Activated CD8-positive, alpha-beta memory T cell treated with anti-CD3 and anti-CD28 coated beads for 36 hours (primary cell): Measurements from ENCODE around the gene ZNF385D. TPM values are rescaled to one million over a fixed set of nuclear protein-coding genes. Genes with fewer than 3 reads are reported as not detected.

Experiments used
- CTCF ChIA-PET: fragments of 350-600 bp; sonication (Branson Sonifier 250); formaldehyde crosslinking; loops from one replicate; lab custom pipeline; 2021; ENCODE audit warnings: antibody characterized with exemption; lab: Charles Lee
- POLR2A ChIA-PET: fragments of 350-600 bp; sonication (Branson Sonifier 250); formaldehyde crosslinking; loops from one replicate; lab custom pipeline; 2021; ENCODE audit warnings: antibody characterized with exemption; lab: Charles Lee
- total RNA-seq, 2 experiments: library from RNA; stranded (reverse); gene quantifications; one replicate each; pipeline ENCODE4 v1.2.3, GENCODE V29; 2021

ZNF385D gene
- total RNA-seq, 2 experiments from 2014 or later: not detected

DNA sequence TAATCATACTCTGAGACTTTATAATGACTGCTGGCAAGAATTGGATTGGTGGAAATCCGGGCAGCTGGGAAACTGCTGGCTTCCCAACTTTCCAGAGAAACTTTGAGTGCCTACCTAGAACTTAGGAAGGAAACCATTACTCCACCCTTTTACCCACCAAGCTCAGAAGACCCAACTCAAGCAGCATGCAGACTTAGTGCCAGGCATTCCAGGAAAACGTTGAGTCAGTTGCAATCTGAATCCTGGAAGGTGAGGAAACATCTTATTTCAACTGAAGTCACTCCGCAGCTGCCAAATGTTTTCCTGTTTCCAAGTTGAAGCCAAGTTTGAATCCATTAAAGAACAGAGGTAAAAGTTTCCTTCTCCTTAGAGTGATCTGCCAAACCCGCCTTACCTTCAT lies 126.5 kb downstream of the ZNF385D start:
- ChIA-PET CTCF (no interaction called here), POLR2A (no interaction called here)

DNA sequence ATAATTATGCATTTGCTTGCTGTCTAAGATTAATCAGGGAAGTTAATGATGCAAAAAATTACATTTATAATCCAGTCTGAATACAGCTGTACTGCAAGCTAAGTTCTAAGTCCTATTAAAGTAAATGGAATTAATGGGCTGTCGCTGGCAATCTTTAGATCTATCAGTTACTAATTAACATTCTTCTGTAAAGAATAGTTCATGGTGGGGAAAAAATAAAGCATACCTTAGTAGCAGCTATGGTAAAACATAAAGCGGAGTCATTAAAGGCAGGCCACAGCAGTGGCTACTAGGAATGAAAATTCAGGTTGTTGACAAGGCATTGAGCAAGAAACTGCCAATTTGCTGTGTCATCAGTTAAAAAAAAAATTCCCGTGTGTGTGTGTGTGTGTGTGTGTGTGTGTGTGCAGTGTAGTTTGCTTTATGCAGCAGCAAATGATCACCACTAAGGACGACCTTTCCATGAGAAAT lies 129.8 kb downstream of the ZNF385D start:
- POLR2A ChIA-PET: no interaction called here
- CTCF ChIA-PET: no interaction called here

DNA sequence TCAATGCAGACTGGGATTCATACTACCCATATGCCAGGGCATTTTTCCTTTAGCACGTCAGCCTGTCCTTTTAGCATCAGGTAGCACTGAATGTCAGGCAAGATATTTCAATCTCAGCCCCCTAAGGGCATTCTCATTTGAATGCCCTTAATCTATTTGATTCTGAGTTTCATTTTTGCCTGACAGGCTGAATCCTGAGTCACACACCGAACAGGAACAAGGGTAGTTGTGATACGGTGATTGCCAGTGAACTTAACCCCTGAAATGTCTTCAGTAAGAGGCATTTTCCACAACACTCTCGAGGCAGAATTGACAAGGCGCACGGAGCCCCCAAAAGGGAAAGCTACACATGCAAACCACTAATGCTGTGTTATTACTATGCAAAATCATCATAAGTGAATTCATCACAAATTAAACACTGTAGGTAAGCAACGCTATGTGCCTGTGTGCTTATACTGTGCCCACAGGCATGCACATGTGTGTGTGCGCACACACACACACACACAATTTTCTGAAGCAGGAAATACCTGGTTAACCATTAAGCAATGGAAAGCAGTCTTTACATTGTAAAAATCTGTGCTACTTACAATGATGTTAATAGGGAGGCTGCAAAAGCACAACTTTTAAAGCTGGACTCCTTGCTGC lies 130.4 kb downstream of the ZNF385D start:
- CTCF ChIA-PET: no interaction called here
- POLR2A ChIA-PET: no interaction called here

DNA sequence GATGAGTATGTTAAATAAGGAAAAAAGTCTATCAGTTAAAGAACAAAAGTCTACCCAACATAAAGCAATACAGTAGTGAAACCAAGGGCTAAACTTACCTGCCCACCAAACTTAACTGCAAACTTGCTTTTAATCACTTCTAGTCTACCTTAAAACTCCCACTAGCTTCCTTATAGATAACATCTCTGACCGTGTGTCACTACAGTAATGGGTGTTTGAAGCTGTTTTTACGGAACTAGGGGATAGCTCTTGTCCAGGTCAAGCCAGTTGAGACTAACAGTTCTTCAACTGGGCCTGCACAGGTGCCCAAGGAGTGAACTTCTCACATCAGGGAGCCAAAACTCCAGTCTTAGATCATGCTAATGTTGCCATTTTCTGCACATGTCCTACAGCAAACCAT lies 132.3 kb downstream of the ZNF385D start:
- POLR2A ChIA-PET: no interaction called here
- CTCF ChIA-PET: no interaction called here

DNA sequence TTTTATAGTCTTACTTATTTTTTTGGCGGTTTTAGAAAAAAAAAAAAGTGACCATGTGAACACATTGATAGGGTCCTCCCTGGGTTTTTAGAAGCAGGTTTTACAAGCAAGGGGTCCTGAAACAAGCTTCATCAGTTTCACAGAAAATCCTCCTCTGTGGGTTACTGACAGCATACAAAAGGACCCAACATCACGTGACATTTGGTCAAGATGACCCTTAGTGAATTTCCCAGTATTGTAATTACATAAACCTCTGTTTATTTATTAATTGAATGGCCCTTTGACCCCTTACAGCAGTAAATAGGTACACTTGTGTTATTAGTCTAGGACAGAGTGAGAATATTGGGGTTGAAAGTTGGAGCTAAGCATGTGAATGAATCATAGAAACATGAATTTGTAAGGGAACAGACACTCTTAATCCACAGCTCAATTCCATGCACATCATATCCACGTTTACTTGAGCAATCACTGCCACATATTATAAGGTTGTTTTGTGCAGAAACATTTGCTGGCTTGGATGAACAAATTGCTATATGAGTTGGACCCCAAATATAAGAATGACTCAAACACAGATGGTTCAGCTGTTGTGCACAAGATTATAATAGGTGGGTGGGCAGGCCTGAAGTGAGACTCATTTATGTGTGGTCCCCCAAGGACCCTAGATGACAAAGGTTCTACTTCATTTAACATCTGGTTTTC lies 137.5 kb downstream of the ZNF385D start:
- ChIA-PET POLR2A (no interaction called here), CTCF (no interaction called here)

DNA sequence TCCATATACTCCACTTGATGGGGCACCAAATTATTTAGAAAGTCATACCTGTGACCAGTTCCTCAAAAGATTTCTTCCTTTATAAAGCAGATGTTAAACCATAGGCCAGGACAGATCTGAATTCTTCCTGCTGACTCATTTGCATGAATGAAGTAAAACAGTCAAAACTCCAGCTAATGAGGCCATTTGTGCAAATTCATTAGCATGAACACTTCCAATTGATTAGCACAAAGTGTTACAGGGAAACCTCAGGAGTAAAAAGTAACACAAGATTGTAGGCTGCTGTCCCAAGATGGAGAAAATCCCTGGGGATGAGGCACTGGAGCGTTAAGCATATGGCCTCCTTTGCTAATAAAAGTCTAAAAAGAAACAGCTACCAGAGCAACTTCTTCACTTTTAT lies 149.8 kb downstream of the ZNF385D start:
- POLR2A ChIA-PET: no interaction called here
- CTCF ChIA-PET: no interaction called here

DNA sequence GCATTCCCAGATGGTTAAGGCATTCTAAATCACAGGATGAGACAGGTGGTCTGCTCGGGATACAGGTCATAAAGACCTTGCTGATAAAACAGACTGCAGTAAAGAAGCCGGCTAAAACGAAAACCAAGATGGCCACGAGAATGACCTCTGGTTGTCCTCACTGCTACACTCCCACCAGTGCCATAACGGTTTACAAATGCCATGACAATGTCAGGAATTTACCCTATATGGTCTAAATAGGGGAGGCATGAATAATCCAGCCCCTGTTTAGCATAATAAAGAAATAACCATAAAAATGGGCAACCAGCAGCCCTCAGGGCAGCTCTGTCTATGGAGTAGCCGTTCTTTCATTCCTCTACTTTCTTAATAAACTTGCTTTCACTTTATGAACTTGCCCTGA lies 151.1 kb downstream of the ZNF385D start:
- ChIA-PET POLR2A (no interaction called here), CTCF (no interaction called here)

DNA sequence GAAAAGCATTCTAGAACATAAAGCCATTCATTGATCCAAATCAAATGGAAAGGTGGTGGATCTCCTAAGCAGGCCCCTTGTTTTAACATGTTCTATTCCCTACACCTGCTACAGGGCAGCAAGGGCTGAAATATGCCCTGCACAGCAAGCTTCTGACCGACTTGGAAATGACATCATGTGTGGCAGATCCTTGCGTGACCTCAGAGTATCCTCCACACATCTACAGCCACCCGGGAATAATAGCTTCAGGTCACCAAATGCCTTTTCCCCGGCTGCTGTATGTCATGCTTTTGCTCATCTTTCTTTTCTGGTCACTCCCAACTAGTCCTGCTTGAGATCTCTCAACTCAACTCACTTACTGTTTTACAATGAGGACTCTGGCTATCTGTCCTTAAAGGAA lies 158.2 kb downstream of the ZNF385D start:
- POLR2A ChIA-PET: no interaction called here
- CTCF ChIA-PET: no interaction called here

DNA sequence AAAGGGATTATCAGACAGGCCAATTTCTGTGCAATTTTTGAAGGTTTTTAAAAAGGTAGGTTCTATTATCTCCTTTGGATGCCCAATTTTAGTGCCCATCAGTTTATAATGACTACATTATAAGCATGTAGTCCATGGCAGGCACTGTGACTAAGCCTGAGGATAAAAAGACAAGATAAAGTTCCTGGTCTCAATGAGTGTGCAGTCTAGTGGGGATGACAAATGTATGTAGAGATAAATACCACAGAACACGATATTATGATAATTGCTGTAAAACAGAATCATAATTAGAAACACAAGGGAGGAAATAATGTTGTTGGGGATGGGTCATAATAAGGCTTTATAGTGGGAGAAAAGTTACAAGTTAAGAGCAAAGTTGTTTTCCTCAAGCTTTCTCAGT lies 163.1 kb downstream of the ZNF385D start:
- ChIA-PET CTCF (no interaction called here), POLR2A (no interaction called here)

DNA sequence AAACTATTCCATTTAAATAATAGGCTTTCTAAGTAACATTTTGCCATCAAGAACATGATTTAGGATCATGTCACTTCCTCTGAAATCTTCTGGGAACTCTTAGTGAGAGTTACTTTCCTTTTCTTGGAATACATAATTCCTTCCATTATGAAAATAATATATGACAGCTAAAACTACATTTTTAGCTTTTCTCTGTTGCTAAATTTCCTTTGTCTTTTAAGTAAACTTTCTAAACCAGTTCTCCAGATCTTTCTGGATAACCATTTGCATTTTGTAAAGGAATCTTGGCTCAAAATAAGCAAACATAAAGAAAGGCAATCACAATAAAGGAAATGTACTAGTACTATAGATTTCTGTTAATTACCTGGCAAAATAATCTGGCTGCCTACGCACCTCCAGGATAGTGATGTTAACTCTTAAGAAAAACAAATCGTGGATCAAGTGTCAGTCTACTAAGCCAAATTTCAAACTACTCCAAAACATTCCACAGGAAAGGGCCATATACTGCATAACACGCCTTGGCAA lies 165.7 kb downstream of the ZNF385D start:
- ChIA-PET POLR2A (no interaction called here), CTCF (no interaction called here)

DNA sequence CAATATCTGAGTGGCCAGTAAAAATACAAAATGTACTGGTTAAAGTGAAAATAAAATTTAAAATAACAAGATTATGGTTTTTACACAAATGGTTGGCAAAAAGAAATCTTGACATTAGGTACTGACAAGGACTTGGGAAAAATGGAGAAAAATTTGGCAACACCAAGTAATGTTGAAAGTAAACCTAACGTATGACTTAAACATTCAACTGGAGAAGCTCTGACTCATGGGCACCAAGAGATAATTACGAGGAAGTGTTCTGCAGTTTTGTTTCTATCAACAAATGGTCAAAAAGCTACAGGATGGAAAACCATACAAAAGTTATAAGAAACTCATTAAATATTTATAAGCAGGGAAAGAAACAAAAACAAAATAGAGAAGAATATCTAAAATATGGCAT lies 177.7 kb downstream of the ZNF385D start:
- ChIA-PET POLR2A (no interaction called here), CTCF (no interaction called here)

DNA sequence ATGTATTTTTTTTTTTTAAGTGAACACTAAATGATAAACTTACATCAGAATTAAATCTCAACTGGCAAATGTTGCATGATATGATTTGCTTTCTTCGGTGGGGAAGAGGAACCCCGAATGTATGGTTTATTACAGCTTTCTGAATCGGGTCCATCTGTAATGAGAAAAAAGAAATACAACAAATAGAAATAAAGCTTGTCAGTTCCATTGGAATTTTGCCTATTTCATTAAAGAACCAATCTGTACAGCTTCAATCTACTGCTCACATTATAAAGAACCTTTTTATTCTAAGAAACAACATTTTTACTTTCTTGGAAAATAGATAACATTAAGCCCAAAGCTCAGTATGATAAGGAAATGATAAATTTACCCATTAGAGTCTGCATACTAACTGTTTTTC lies 186.5 kb downstream of the ZNF385D start:
- ChIA-PET CTCF (no interaction called here), POLR2A (no interaction called here)

DNA sequence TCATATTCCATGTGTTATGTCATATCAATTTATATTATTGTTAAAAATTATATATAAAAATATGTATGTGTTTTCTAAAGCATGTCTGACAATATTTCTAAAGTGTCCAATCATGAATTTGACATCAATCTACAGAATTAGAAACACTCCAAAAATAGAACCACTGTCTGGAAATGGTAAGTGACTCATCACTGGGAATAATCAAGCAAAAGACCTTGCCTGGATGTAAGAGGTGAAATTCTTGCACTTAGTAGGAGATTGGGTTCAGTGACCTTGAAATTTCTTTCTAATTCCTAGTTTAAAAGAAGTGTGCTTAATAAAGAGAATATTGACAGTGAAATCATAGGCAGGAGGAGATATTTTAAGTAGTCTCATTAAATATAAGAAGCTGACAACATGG lies 188.8 kb downstream of the ZNF385D start:
- ChIA-PET CTCF (no interaction called here), POLR2A (no interaction called here)

DNA sequence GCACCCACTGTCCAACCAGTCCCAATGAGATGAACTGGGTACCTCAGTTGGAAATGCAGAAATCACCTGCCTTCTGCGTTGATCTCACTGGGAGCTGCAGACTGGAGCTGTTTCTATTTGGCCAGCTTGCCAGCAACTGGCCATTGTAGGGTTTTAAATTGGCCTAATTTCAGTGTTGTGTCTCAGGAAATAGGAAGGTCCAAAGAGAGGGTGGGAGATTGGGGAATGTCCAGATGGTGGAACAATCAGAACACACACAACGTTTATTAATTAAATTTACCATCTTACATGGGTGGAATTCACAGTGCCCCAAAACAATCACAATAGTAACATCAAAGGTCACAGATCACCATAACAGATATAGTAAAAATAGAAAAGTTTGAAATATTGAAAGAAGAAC lies 189.5 kb downstream of the ZNF385D start:
- POLR2A ChIA-PET: no interaction called here
- CTCF ChIA-PET: no interaction called here

DNA sequence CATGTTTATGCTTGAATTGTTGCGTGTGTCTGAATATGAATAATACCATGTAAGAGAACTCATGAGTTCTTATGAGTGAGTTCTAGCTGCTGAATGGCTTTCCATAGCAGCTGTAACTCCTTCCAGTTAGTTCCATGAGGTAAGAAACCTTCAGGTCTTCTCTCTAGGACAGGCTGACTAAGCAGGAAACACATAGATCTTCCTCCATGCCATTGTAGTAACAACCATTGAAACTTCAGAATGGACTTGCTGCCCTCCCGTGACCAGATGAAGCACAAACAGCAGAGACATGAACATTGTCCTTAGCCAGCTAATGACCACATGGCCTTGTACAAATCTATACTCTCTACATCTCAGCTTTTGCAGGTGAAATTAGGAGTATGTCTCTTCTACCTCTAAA lies 200.0 kb downstream of the ZNF385D start:
- ChIA-PET POLR2A (no interaction called here), CTCF (no interaction called here)

DNA sequence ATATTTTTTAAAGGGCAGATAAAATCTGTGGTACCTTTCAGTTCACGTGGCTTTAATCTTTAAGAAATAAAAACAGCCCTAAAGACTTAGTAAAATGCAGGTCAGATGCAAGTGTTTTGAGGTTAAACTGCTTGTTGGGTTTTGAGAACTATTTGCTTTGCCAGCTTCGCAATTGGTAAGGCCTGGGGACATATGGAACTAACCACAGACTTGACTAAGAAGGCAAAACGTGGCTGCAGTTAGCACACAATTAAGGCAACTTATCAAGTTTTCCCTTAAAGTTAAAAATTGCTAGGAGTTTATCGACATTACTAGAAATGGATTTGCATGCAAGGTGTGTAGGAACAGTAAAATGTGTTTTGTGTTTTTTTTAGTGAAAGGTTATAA lies 206.9 kb downstream of the ZNF385D start:
- ChIA-PET CTCF (interaction anchor here (1.0 kb wide), 1 partner anchor 9 kb away, joined by 3 read pairs; no protein-coding TSS in a partner anchor), POLR2A (no interaction called here)

DNA sequence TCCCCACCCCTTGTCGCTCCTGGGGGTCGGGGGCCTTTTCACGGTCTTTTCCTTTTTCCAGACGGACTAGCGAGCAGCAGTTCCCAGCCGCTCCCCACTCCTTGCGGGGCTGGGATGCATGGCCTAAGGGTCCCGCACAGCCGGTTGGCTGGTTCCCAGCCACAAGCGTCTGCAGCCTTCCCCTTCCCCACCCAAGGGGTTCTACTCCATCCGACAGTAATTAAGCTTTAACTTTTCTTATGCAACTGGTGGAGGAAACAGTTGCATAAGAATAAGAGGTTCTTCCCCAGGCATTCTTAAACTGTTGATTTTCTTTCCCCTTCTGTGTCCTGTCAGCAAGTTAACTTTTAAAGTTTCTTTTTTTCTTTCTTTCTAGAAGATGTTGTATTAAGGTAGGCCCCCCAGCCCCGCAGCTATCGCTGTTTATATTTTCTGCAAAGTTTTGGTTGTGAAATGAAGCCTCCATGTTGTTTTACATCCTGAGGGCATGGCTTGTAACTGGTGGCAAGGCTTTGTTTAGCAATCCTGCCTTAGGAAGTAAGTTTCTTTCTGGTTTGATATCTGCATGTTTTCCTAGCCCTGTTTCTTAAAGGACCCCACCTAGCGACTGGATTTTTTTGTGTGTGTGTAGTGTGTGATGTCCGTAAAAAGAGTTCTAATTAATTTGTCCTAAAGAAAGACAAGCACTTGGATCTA lies 207.5 kb downstream of the ZNF385D start:
- POLR2A ChIA-PET: no interaction called here
- CTCF ChIA-PET: interaction anchor here (1.0 kb wide), 1 partner anchor 9 kb away, joined by 3 read pairs; no protein-coding TSS in a partner anchor

DNA sequence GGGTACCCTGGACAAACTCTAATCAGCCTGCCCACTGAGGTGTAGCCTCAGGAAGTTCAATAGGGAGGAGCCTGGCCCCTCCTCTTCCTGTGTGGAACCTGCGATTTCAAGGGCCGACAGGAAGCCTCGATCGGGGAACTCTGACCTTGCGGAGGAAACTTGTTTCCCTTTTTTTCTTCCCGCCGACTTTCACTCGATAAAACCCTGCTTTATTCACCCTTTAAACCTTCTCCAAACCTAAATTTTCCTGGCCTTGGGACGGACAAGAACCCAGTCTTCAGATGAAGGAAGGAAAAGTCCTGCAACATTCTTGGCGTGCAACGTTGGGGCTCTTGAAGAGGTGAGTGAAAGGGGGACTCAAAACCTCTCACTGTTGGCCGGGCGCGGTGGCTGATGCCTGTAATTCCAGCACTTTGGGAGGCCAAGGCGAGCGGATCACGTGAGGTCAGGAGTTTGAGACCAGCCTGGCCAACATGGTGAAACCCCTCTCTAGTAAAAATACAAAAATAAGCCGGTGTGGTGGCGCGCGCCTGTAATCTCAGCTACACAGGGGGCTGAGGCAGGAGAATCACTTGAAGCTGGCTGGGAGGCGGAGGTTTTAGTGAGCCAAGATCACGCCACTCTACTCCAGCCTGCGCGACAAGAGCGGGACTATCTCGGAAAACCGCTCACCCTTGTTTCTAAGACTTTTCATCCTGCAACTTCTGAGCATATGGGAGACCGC lies 208.2 kb downstream of the ZNF385D start:
- CTCF ChIA-PET: no interaction called here
- POLR2A ChIA-PET: interaction anchor here (0.7 kb wide), 1 partner anchor 1438 kb away, joined by 3 read pairs; no protein-coding TSS in a partner anchor

DNA sequence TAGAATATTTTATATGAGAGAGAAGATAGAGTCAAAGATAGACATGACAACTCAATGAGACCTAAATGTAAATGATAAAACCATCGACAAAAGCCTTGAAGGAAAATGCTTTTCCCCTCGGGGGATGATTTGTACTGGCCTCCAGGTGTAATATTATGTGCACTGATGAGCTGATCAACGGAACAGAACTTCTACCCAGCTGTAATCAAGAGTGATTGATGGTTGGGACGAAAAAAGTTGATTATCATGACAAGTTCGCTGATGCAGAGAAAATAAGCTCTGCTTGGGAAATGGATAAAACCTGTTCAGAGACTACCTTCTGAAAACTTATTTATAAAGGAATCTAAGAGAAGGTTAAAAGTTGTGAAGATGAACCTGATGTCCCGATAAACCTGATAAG lies 210.7 kb downstream of the ZNF385D start:
- ChIA-PET POLR2A (no interaction called here), CTCF (no interaction called here)

DNA sequence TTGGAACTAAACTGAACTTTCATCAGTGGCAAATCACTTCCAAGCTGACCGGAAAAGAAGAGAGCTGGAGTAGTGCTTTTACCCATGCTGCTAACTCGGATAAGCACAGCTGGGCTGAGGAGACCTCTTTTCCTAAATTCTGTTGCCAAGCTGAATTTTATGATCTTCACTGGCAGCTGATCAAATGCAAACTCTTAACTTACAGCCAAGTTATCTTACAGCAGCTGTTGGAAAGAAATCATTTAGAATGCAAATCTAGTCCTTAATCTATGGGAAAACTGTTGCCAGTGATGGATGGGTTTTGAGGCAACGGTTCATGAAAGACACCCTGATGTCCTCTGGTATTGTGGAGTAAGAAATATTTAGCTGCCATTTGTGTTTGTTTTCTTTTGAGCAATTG lies 216.5 kb downstream of the ZNF385D start:
- CTCF ChIA-PET: no interaction called here
- POLR2A ChIA-PET: no interaction called here
